C4-2B (cell line): ENCODE measurements around the gene EI24.

Experiments used
- ZFX ChIP-seq: fragments of 450-650 bp; IDR thresholded peaks from 2 replicates; pipeline ENCODE4 v1.6.1; 2017
- TF ChIP-seq, protein P1 (sequence below): fragments of 450-650 bp; conservative IDR thresholded peaks from 2 replicates; pipeline ENCODE4 v1.5.1; 2017; ENCODE audit warnings: mild to moderate bottlenecking

DNA sequence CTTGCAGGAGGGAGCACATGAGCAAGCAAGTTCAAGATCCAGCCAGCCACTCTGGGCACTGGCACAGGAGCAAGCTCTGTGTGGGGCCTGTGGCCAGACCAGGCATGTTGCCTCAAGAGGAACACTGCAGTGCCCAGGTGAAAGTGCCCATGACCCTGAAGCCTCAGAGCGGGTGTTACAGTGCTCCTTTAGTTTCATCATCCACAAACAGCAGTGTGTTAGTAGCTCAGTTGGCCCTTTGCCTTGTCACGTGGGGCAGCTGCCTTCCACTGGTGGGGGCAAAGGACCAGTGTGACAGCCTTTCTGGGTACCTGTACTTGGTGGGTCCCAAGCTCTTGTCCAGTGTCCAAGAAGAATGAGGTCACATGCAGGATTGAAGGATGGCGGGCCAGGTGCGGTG, 3.0 kb upstream of the EI24 start:
- TF ChIP-seq, protein P1, sequence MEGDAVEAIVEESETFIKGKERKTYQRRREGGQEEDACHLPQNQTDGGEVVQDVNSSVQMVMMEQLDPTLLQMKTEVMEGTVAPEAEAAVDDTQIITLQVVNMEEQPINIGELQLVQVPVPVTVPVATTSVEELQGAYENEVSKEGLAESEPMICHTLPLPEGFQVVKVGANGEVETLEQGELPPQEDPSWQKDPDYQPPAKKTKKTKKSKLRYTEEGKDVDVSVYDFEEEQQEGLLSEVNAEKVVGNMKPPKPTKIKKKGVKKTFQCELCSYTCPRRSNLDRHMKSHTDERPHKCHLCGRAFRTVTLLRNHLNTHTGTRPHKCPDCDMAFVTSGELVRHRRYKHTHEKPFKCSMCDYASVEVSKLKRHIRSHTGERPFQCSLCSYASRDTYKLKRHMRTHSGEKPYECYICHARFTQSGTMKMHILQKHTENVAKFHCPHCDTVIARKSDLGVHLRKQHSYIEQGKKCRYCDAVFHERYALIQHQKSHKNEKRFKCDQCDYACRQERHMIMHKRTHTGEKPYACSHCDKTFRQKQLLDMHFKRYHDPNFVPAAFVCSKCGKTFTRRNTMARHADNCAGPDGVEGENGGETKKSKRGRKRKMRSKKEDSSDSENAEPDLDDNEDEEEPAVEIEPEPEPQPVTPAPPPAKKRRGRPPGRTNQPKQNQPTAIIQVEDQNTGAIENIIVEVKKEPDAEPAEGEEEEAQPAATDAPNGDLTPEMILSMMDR: no peak
- TF ChIP-seq ZFX: no peak
